PFSK-1 (cell line): ENCODE data around the gene RHEB.

ENCODE experiments used
- POLR2AphosphoS5 ChIP-seq: IDR thresholded peaks from 2 replicates; pipeline ENCODE4 v1.6.1; 2012; ENCODE audit warnings: low read depth, mild to moderate bottlenecking, control low read depth, low read length, moderate library complexity
- REST ChIP-seq, 2 experiments: IDR thresholded peaks; 2 replicates each; pipeline versions ENCODE4 v1.6.1 to v1.8.0; 2011 to 2012; ENCODE audit warnings: low read depth in 2 of 2, low read length in 2 of 2, control low read depth in 1 of 2, inconsistent platforms in 1 of 2, mild to moderate bottlenecking in 1 of 2, moderate library complexity in 1 of 2; ENCODE audit not compliant: insufficient read depth in 1 of 2
- TAF1 ChIP-seq: IDR thresholded peaks from 2 replicates; pipeline ENCODE4 v1.6.1; 2012; ENCODE audit warnings: low read length, control low read depth, borderline replicate concordance; ENCODE audit not compliant: insufficient read depth

GRCh38 chr7:151505433-151505832 is 14.3 kb downstream of the RHEB start:
- TF ChIP-seq POLR2AphosphoS5 (no peak), REST (IDR thresholded peaks at IDR 0.05; ENCODE audit: insufficient read depth in 1 of 2, low read depth in 2 of 2, low read length in 2 of 2) (no peak), TAF1 (no peak)
